LNCAP (cell line): Measurements from ENCODE around the gene PRR35.

Source experiments
- TF ChIP-seq, protein P1 (sequence below): fragments of 450-650 bp; IDR thresholded peaks from 2 replicates; pipeline ENCODE4 v1.5.1; 2017; ENCODE audit warnings: mild to moderate bottlenecking

PRR35 gene

DNA sequence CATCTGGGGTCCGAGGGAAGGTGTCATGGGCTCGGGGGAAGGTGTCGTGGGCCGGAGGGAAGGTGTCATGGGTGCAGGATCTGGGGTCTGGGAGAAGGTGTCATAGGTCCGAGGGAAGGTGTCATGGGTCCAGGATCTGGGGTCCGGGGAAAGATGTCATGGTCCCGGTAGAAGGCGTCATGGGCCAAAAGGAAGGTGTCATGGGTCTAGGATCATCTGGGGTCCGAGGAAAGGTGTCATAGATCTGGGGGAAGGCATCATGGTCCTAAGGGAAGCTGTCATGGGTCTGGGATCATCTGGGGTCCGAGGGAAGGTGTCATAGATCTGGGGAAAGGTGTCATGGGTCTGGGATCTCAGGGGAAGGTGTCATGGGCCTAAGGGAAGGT, 30.6 kb downstream of the PRR35 start:
- TF ChIP-seq, protein P1, sequence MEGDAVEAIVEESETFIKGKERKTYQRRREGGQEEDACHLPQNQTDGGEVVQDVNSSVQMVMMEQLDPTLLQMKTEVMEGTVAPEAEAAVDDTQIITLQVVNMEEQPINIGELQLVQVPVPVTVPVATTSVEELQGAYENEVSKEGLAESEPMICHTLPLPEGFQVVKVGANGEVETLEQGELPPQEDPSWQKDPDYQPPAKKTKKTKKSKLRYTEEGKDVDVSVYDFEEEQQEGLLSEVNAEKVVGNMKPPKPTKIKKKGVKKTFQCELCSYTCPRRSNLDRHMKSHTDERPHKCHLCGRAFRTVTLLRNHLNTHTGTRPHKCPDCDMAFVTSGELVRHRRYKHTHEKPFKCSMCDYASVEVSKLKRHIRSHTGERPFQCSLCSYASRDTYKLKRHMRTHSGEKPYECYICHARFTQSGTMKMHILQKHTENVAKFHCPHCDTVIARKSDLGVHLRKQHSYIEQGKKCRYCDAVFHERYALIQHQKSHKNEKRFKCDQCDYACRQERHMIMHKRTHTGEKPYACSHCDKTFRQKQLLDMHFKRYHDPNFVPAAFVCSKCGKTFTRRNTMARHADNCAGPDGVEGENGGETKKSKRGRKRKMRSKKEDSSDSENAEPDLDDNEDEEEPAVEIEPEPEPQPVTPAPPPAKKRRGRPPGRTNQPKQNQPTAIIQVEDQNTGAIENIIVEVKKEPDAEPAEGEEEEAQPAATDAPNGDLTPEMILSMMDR = no peak

DNA sequence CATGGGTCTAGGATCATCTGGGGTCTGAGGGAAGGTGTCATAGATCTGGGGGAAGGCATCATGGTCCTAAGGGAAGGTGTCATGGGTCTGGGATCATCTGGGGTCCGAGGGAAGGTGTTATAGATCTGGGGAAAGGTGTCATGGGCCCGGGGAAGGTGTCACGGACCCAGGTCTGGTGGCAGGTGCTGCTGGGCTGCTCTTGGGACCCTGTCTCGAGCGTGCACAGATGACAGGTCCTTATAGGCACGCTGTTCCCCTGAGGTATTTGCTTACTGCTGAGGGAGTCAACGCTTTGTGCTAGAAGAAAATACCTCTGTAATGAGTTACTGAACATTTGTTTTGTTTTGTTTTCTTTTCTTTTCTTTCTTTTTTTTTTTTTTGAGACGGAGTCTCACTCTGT, 31.0 kb downstream of the PRR35 start:
- TF ChIP-seq, protein P1 = no peak

DNA sequence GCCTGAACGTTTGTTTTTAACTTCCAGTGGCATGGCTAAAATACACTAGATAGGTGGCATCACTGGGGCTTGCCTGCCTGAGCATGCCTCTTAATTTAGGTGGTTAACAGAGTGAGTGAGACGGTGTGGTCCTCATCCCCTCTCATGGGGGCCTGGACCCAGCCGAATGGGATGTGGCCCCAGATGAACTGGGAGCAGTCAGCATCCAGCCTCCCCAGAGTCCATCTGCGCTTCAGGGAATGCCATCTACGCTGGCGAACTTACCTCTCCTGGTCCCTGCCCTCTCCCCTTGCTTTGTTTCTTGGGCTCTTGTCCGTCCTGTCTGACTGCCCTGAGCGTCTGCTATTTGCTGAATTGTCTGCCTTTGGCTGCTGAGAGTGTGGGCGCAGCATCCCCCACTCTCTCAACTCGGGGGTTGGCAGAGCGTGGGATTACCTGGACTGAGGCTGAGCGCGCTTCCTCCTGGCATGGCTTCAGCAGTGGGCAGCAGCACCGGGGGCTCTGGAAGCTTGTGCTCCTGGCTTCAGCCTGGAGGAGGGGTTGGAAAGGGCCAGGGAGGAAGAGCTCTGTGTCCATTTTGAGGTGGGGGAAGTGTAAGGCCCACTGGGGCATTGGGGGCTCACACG, 31.8 kb downstream of the PRR35 start:
- TF ChIP-seq, protein P1 = no peak

DNA sequence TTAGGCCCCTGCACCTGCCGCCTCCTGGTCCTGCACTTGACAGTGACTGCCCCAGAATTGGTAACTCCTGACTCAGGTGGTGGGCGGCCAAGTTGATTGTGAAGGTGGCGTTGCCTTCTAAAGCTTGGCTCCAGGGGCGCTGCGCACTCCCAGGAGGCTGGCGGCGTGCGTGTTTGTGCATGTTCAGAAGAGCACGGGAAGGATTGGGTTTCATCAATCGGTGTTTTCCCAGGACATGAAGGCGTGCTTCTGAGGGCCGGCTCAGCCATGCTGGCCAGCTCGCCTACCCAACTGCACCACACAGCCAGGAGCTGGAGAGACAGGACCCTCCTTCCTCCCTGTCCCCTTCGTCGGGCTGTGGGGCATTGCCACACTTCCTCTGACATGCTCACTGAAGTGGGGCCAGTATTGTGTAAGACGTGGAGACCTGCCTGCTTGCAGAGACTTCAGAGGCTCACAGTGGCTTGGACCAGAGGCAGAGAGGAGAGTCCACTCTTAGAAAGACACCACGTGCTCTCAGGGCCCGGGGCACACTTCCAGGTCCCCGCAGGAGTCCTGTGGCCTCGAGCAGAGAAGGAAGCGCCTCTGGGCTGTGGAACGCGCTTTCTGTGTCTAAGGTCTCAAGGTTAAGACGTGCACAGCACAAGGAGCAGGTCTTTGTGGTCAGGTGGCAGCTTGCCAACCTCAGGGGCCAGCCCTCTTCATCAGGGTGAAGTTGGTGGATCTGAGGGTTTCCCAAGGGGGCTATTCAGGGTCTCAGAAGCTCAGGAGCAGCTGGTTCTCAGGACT, 32.5 kb downstream of the PRR35 start:
- TF ChIP-seq, protein P1 = no peak

DNA sequence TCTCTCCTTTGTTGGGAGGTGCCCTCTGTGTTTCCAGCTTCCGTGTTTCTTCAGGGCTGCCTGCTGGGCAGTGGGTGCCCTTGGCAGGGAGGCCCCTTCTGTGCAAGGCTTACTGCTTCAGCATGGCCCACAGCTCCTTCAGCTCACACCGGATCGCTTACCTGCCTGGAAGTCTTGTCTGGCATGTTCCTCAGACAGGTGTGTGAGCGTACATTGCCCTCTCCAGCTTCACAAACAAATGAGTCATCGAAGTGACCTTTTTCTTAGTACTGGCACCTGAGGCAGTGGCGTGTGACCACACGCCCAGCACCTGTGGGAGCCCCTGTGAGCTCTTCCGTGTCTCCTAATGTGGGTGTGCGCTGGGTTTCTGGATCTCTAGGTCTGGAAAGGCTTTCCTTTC, 33.2 kb downstream of the PRR35 start:
- TF ChIP-seq, protein P1 = no peak

DNA sequence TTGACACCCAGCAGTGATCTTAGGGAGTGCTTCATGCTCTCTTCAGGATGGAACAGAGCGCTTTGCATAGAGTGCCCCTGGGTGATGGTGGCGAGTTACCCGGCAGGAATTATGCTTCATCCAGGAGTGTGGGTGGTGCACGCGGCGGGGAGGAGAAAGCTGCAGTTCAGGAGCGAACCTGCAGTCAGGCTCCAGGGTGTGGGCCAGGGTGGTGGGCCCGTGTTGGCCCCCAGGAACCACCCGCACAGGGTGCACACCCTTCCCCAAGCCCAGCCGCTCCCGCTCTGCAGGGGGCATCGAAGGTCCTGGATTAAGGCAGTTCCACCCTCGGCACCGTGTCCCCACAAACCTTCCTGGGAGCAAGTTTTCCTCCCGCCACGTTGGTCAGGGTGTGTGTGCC, 33.6 kb downstream of the PRR35 start:
- TF ChIP-seq, protein P1 = no peak

DNA sequence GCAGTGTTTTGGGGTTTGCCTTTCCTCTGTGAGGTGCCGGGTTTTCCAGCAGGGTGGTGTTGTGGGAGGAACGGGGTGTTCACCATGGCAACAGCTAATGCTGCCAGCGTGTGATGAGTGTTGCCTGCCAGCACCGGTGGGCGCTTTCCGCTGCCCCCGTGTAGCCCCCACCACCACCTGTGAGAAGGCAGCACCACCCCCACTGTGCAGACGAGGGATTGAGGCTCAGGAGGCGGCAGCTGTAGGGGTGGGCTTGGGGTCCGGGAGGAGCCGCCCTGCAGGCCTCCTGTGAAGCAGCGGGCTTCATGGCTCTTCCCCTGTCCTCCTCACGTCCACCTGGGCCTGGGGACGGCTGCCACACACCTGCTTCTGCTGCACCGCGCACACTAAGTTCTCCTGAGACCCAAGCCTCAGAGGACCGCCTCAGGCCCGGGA, 34.9 kb downstream of the PRR35 start:
- TF ChIP-seq, protein P1 = no peak
